B cell (primary cell): ENCODE results near the gene TBC1D22A. TPM values are rescaled to one million over a fixed set of nuclear protein-coding genes. Genes with fewer than 3 reads are reported as not detected.

ENCODE experiments used
- ATAC-seq: fragments of 200-7000 bp; cut with Tn5 transposase; one replicate; pipeline ENCODE4 v1.10.0; 2021; ENCODE audit warnings: low read depth, mild to moderate bottlenecking, moderate number of reproducible peaks, moderate library complexity
- CTCF ChIA-PET: fragments of 350-600 bp; sonication (Branson Sonifier 250); formaldehyde crosslinking; loops from one replicate; lab custom pipeline; 2021; ENCODE audit warnings: antibody characterized with exemption, inconsistent platforms; lab: Charles Lee
- POLR2A ChIA-PET: fragments of 350-600 bp; sonication (Branson Sonifier 250); formaldehyde crosslinking; loops from one replicate; lab custom pipeline; 2021; ENCODE audit warnings: antibody characterized with exemption; lab: Charles Lee
- DNase-seq: peaks from one replicate; pipeline ENCODE4 v3.0.0; 2013
- H2AFZ ChIP-seq: 2 replicates; pipeline ENCODE4 v1.6.1; 2012; ENCODE audit warnings: mild to moderate bottlenecking, low read depth, low read length; ENCODE audit not compliant: insufficient read depth, poor library complexity, severe bottlenecking
- H3K27ac ChIP-seq, 2 donors: 1 replicate in 1 of 2; 2 replicates in 1 of 2; pipeline ENCODE4 v1.5.1; 2012 to 2013; ENCODE audit warnings: low read length in 2 of 2, mild to moderate bottlenecking in 2 of 2, moderate library complexity in 1 of 2
- H3K27me3 ChIP-seq, 4 experiments: fragments of 200-600 bp in 1 of 4; sonication (generic) in 1 of 4; replicated peaks in 1 of 4; 1 replicate in 2 of 4; 2 replicates in 2 of 4; pipeline versions ENCODE4 v1.6.1 to v1.7.0; 2013 to 2016; ENCODE audit warnings: low read length in 3 of 4, mild to moderate bottlenecking in 2 of 4, mixed read lengths in 1 of 4, moderate library complexity in 1 of 4; ENCODE audit not compliant: insufficient read depth in 4 of 4, control insufficient read depth in 3 of 4; ENCODE audit errors: control extremely low read depth in 1 of 4
- H3K36me3 ChIP-seq, 2 experiments: replicated peaks in 1 of 2; 1 replicate in 1 of 2; 2 replicates in 1 of 2; pipeline versions ENCODE4 v1.6.1 to v1.7.1; 2013; ENCODE audit warnings: low read length in 1 of 2; ENCODE audit not compliant: insufficient read depth in 2 of 2, control insufficient read depth in 1 of 2; ENCODE audit errors: control extremely low read depth in 1 of 2, extremely low read depth in 1 of 2
- H3K4me1 ChIP-seq, 2 donors: fragments of 200-600 bp in 1 of 2; sonication (generic) in 1 of 2; 1 replicate in 1 of 2; 2 replicates in 1 of 2; pipeline versions ENCODE4 v1.5.1 to v1.6.1; 2013 to 2017; ENCODE audit warnings: low read length in 2 of 2; ENCODE audit not compliant: control insufficient read depth in 2 of 2, insufficient read depth in 2 of 2
- H3K4me2 ChIP-seq: replicated peaks from 2 replicates; pipeline ENCODE3; 2012; ENCODE audit warnings: mild to moderate bottlenecking, low read depth, low read length; ENCODE audit not compliant: poor library complexity, severe bottlenecking
- H3K4me3 ChIP-seq, 5 experiments: fragments of 200-600 bp in 1 of 5; sonication (generic) in 1 of 5; 1 replicate in 3 of 5; 2 replicates in 2 of 5; pipeline versions ENCODE4 v1.5.1 to v1.7.0; 2011 to 2016; ENCODE audit warnings: low read length in 4 of 5, mild to moderate bottlenecking in 4 of 5, low read depth in 2 of 5, control low read depth in 1 of 5, moderate library complexity in 1 of 5; ENCODE audit not compliant: insufficient read depth in 1 of 5; ENCODE audit errors: control extremely low read depth in 1 of 5, extremely low read depth in 1 of 5
- H3K79me2 ChIP-seq: fragments of 200-600 bp; sonication (generic); one replicate; pipeline ENCODE4 v1.6.0; 2016; ENCODE audit warnings: low read length; ENCODE audit not compliant: control insufficient read depth, insufficient read depth
- H3K9ac ChIP-seq: fragments of 200-600 bp; sonication (generic); 2 replicates; pipeline ENCODE4 v1.6.1; 2017; ENCODE audit warnings: mild to moderate bottlenecking, low read length, moderate library complexity
- H3K9me3 ChIP-seq, 3 donors: one replicate each; pipeline versions ENCODE4 v1.6.1 to v1.7.1; 2013; ENCODE audit warnings: low read length in 2 of 3; ENCODE audit not compliant: control insufficient read depth in 2 of 3, insufficient read depth in 1 of 3; ENCODE audit errors: control extremely low read depth in 1 of 3
- H4K20me1 ChIP-seq: 2 replicates; pipeline ENCODE4 v1.6.0; 2012; ENCODE audit warnings: mild to moderate bottlenecking, low read length; ENCODE audit not compliant: insufficient read depth, control insufficient read depth, poor library complexity, severe bottlenecking
- H3K27ac Mint-ChIP-seq: one replicate; pipeline ENCODE4 v1.8.0; 2021; ENCODE audit warnings: mixed read lengths
- H3K27me3 Mint-ChIP-seq: one replicate; pipeline ENCODE4 v1.8.0; 2021; ENCODE audit warnings: mixed read lengths
- H3K4me1 Mint-ChIP-seq: one replicate; pipeline ENCODE4 v1.8.0; 2021; ENCODE audit warnings: mixed read lengths
- H3K4me3 Mint-ChIP-seq: one replicate; pipeline ENCODE4 v1.8.0; 2021; ENCODE audit warnings: mixed read lengths
- H3K9me3 Mint-ChIP-seq: one replicate; pipeline ENCODE4 v1.8.0; 2022; ENCODE audit warnings: mixed read lengths; ENCODE audit not compliant: insufficient read depth
- EZH2 ChIP-seq: IDR thresholded peaks from 2 replicates; pipeline ENCODE4 v1.6.1; 2012; ENCODE audit warnings: borderline replicate concordance, low read depth, mild to moderate bottlenecking, moderate library complexity, low read length; ENCODE audit not compliant: insufficient read depth, poor library complexity, severe bottlenecking
- WGBS: methylation state at CpG from one replicate; pipeline ENCODE4 v1.1.5; 2013; ENCODE audit warnings: missing lambda C conversion rate; ENCODE audit not compliant: insufficient coverage; 5-methylcytosine and 5-hydroxymethylcytosine counted together
- intact Hi-C: fragments of 100-400 bp; cut with micrococcal nuclease; formaldehyde crosslinking; loops from one replicate; pipeline ENCODE4 v1.10.0; 2022
- polyA plus RNA-seq: library from polyadenylated mRNA; depleted of rRNA; stranded (reverse); fragments of >200 nt; gene quantifications from 2 replicates; pipeline ENCODE4 v1.2.3, GENCODE V29; 2012
- total RNA-seq, 2 donors: library from RNA; stranded (reverse); fragments of 120-200 nt in 1 of 2; gene quantifications; 1 replicate in 1 of 2; 2 replicates in 1 of 2; pipeline versions ENCODE4 v1.2.3 to v1.2.4, GENCODE V29; 2013 to 2022
- TF ChIP-seq, protein P1 (sequence below): fragments of 200-600 bp; IDR thresholded peaks from one replicate; pipeline ENCODE4 v1.8.0; 2022; ENCODE audit warnings: antibody characterized with exemption, mild to moderate bottlenecking

The TBC1D22A gene
- total and polyA plus RNA-seq, 2 donors (not counting 1 experiment from before 2014, with no cell fraction given), result 73.8 to 128 TPM

DNA sequence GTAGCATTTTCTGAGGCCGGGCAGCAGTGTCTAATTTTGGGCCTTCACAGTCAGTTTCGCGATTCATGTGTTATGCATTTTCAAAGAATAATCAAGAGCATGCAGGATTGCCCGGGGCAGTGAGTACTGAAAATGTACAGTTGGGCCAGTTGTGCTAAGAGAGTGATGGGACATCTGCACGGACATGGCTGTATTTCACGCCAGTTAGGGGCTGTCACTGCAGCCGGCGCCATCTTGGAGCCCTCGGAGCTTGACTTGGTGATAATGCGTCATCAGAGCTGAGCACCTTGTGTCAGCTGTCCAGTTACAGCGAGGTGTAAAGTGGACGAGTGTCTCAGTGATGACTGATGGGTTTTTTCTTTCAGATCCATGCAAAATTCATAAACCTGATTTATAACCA lies 188.9 kb downstream of the TBC1D22A start:
- no peak overlapping the region for H3K27ac ChIP-seq
- DNase-seq (no peak), ATAC-seq (no peak)
- peaks cover 91% of the 10 kb centered on the region for H3K79me2 ChIP-seq
- no peak overlapping the region for H3K4me2 ChIP-seq
- no peaks in the 10 kb centered on the region for H3K9me3 ChIP-seq
- CTCF ChIA-PET, result interaction anchor here (0.8 kb wide), 1 partner anchor 9 kb away, joined by 3 read pairs; no protein-coding TSS in a partner anchor
- no peak overlapping the region for H3K9ac ChIP-seq
- no peaks in the 10 kb centered on the region for H3K27me3 ChIP-seq
- intact Hi-C loops, result no loop called here
- no peak overlapping the region for H3K27ac Mint-ChIP-seq
- H3K4me3 Mint-ChIP-seq, result no peak overlapping the region
- no peaks in the 10 kb centered on the region for H3K27me3 Mint-ChIP-seq
- no peak overlapping the region for H3K4me3 ChIP-seq
- POLR2A ChIA-PET, result no interaction called here
- H2AFZ ChIP-seq, result no peak overlapping the region
- TF ChIP-seq, protein P1, sequence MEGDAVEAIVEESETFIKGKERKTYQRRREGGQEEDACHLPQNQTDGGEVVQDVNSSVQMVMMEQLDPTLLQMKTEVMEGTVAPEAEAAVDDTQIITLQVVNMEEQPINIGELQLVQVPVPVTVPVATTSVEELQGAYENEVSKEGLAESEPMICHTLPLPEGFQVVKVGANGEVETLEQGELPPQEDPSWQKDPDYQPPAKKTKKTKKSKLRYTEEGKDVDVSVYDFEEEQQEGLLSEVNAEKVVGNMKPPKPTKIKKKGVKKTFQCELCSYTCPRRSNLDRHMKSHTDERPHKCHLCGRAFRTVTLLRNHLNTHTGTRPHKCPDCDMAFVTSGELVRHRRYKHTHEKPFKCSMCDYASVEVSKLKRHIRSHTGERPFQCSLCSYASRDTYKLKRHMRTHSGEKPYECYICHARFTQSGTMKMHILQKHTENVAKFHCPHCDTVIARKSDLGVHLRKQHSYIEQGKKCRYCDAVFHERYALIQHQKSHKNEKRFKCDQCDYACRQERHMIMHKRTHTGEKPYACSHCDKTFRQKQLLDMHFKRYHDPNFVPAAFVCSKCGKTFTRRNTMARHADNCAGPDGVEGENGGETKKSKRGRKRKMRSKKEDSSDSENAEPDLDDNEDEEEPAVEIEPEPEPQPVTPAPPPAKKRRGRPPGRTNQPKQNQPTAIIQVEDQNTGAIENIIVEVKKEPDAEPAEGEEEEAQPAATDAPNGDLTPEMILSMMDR, result no peak
- no peak for TF ChIP-seq EZH2
- H4K20me1 ChIP-seq, result peaks cover 99% of the 10 kb centered on the region
- H3K36me3 ChIP-seq, result peaks cover 1 to 60% of the 10 kb centered on the region in 2 experiments
- H3K4me1 Mint-ChIP-seq, result peaks cover 16% of the 10 kb centered on the region
- H3K4me1 ChIP-seq, result peaks cover 0 to 7% of the 10 kb centered on the region in 2 donors
- H3K9me3 Mint-ChIP-seq, result no peaks in the 10 kb centered on the region
- WGBS, result 98% methylated on average over 10 of the region's 12 CpGs

DNA sequence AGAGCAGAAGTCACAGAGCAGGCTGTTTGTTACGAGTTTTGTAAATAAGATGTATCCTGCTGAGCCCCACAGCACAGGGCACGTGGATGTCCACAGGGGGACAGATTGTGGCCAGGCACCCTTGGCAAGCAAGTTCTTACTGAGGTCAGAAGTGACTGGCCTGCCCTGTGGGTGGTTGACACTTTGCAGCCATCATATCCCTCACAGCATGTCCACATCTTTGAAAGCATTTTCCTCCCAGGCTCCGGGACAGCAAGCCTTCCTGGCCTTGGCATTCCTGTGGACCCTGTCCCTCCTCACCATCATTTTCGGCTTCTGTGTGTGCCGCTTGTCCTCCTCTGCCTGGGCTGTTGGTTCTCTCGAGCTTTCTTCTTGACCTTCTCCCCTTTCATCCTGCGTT lies 189.5 kb downstream of the TBC1D22A start:
- Histone ChIP-seq H3K79me2 (peaks cover 91% of the 10 kb centered on the region), H3K4me2 (no peak overlapping the region), H3K9me3 (no peaks in the 10 kb centered on the region), H3K27ac (no peak overlapping the region), H3K4me3 (no peak overlapping the region), H3K27me3 (no peaks in the 10 kb centered on the region), H4K20me1 (peaks cover 99% of the 10 kb centered on the region), H3K36me3 (peaks cover 1 to 63% of the 10 kb centered on the region in 2 experiments), H2AFZ (no peak overlapping the region), H3K4me1 (peaks cover 0 to under 1% of the 10 kb centered on the region in 2 donors), H3K9ac (no peak overlapping the region)
- ATAC-seq, result no peak
- H3K4me3 Mint-ChIP-seq, result no peak overlapping the region
- no peak overlapping the region for H3K27ac Mint-ChIP-seq
- H3K9me3 Mint-ChIP-seq, result no peaks in the 10 kb centered on the region
- POLR2A ChIA-PET, result no interaction called here
- no peak for DNase-seq
- peaks cover 10% of the 10 kb centered on the region for H3K4me1 Mint-ChIP-seq
- CTCF ChIA-PET, result interaction anchor here (0.8 kb wide), 1 partner anchor 10 kb away, joined by 3 read pairs; no protein-coding TSS in a partner anchor
- WGBS, result 98% methylated on average over 6 of the region's 7 CpGs
- TF ChIP-seq, protein P1, result no peak
- no peak for TF ChIP-seq EZH2
- no peaks in the 10 kb centered on the region for H3K27me3 Mint-ChIP-seq
- intact Hi-C loops, result no loop called here
